C4-2B (cell line): ENCODE results near the gene DCK.

ENCODE experiments used
- CTCF ChIP-seq: fragments of 450-650 bp; conservative IDR thresholded peaks from 2 replicates; pipeline ENCODE4 v1.5.1; 2017; ENCODE audit warnings: mild to moderate bottlenecking
- ZFX ChIP-seq: fragments of 450-650 bp; IDR thresholded peaks from 2 replicates; pipeline ENCODE4 v1.6.1; 2017

- TF ChIP-seq CTCF (no peak), ZFX (no peak)
Observed at GRCh38 chr4:70958681-70959080, 34.8 kb upstream of the DCK start.
